SK-N-MC (cell line): ENCODE measurements around the gene CHIC2.

ENCODE experiments used
- DNase-seq: peaks from one replicate; pipeline ENCODE4 v3.0.0-alpha.2; 2011; ENCODE audit warnings: low read depth, low spot score
- H3K27ac ChIP-seq: fragments of 200-600 bp; sonication (generic); 2 replicates; pipeline ENCODE4 v1.5.1; 2016; ENCODE audit warnings: mixed run types
- H3K36me3 ChIP-seq: fragments of 200-600 bp; sonication (generic); 2 replicates; pipeline ENCODE4 v1.6.1; 2017; ENCODE audit warnings: antibody characterized with exemption, low read length, mixed read lengths; ENCODE audit not compliant: insufficient read depth
- H3K4me3 ChIP-seq: fragments of 200-600 bp; sonication (generic); 2 replicates; pipeline ENCODE4 v1.5.1; 2016
- H3K9ac ChIP-seq: fragments of 200-600 bp; sonication (generic); 2 replicates; pipeline ENCODE4 v1.8.0; 2017; ENCODE audit warnings: mixed run types, mixed read lengths; ENCODE audit not compliant: insufficient read length
- H3K9me3 ChIP-seq: fragments of 200-600 bp; sonication (generic); 2 replicates; pipeline ENCODE4 v1.6.1; 2017; ENCODE audit warnings: low read depth, mild to moderate bottlenecking, antibody characterized with exemption, low read length, moderate library complexity, mixed read lengths
- EZH2 ChIP-seq: fragments of 200-600 bp; sonication (generic); IDR thresholded peaks from one replicate; pipeline ENCODE4 v1.6.1; 2017; ENCODE audit warnings: antibody characterized with exemption
- FOXP2 ChIP-seq: optimal IDR thresholded peaks from 2 replicates; pipeline ENCODE3; 2011; ENCODE audit warnings: mild to moderate bottlenecking, moderate library complexity; ENCODE audit not compliant: insufficient read depth; ENCODE audit errors: extremely low read length, control extremely low read depth
- POLR2AphosphoS5 ChIP-seq: IDR thresholded peaks from 2 replicates; pipeline ENCODE4 v1.6.1; 2012; ENCODE audit warnings: mild to moderate bottlenecking, low read depth, low read length, borderline replicate concordance

The CHIC2 gene

GRCh38 chr4:53990641-53991040, 73.8 kb downstream of the CHIC2 start:
- no peaks in the 10 kb centered on the region for H3K9me3 ChIP-seq

GRCh38 chr4:53987761-53988171, 76.6 kb downstream of the CHIC2 start:
- TF ChIP-seq FOXP2 (no peak), POLR2AphosphoS5 (no peak), EZH2 (no peak)
- no peak overlapping the region for H3K9ac ChIP-seq
- H3K36me3 ChIP-seq, result no peaks in the 10 kb centered on the region
- no peak overlapping the region for H3K4me3 ChIP-seq
- DNase-seq, result no peak
- H3K27ac ChIP-seq, result no peak overlapping the region
- no peaks in the 10 kb centered on the region for H3K9me3 ChIP-seq

More at GRCh38 chr4:53990641-53991040, 73.8 kb downstream of the CHIC2 start:
- H3K36me3 ChIP-seq, result no peaks in the 10 kb centered on the region
- TF ChIP-seq EZH2 (no peak), FOXP2 (no peak), POLR2AphosphoS5 (no peak)
- DNase-seq, result no peak
- H3K9ac ChIP-seq, result no peak overlapping the region
- no peak overlapping the region for H3K4me3 ChIP-seq
- H3K27ac ChIP-seq, result no peak overlapping the region

GRCh38 chr4:53986062-53986461, 78.3 kb downstream of the CHIC2 start:
- no peaks in the 10 kb centered on the region for H3K36me3 ChIP-seq
- DNase-seq, result no peak
- no peak overlapping the region for H3K4me3 ChIP-seq
- H3K9me3 ChIP-seq, result no peaks in the 10 kb centered on the region
- no peak overlapping the region for H3K9ac ChIP-seq
- no peak for TF ChIP-seq EZH2
- no peak for TF ChIP-seq FOXP2
- no peak for TF ChIP-seq POLR2AphosphoS5
- no peak overlapping the region for H3K27ac ChIP-seq

GRCh38 chr4:53981567-53981966, 82.8 kb downstream of the CHIC2 start:
- no peaks in the 10 kb centered on the region for H3K9me3 ChIP-seq
- no peak for TF ChIP-seq POLR2AphosphoS5
- no peak for TF ChIP-seq FOXP2
- no peak for TF ChIP-seq EZH2
- H3K36me3 ChIP-seq, result no peaks in the 10 kb centered on the region
- H3K27ac ChIP-seq, result no peak overlapping the region
- no peak overlapping the region for H3K4me3 ChIP-seq
- no peak for DNase-seq
- no peak overlapping the region for H3K9ac ChIP-seq

- H3K27ac ChIP-seq, result no peak overlapping the region
- DNase-seq, result no peak
- no peak overlapping the region for H3K9ac ChIP-seq
- no peaks in the 10 kb centered on the region for H3K36me3 ChIP-seq
- H3K4me3 ChIP-seq, result no peak overlapping the region
- TF ChIP-seq POLR2AphosphoS5, result no peak
- no peak for TF ChIP-seq EZH2
- no peak for TF ChIP-seq FOXP2
- no peaks in the 10 kb centered on the region for H3K9me3 ChIP-seq
Measured at GRCh38 chr4:53981066-53981465, 83.3 kb downstream of the CHIC2 start.

- H3K36me3 ChIP-seq, result no peaks in the 10 kb centered on the region
- TF ChIP-seq EZH2, result no peak
- no peak overlapping the region for H3K4me3 ChIP-seq
- H3K9me3 ChIP-seq, result no peaks in the 10 kb centered on the region
- no peak for DNase-seq
- H3K27ac ChIP-seq, result no peak overlapping the region
- H3K9ac ChIP-seq, result no peak overlapping the region
Measured at GRCh38 chr4:53974561-53974960, 89.8 kb downstream of the CHIC2 start.

GRCh38 chr4:53967986-53968385, 96.4 kb downstream of the CHIC2 start:
- Histone ChIP-seq H3K27ac (no peak overlapping the region), H3K36me3 (no peaks in the 10 kb centered on the region), H3K9ac (no peak overlapping the region), H3K9me3 (no peaks in the 10 kb centered on the region), H3K4me3 (no peak overlapping the region)
- DNase-seq, result no peak
- TF ChIP-seq POLR2AphosphoS5 (no peak), EZH2 (no peak), FOXP2 (no peak)

GRCh38 chr4:53963781-53964180, 100.6 kb downstream of the CHIC2 start:
- TF ChIP-seq EZH2, result no peak
- no peak for TF ChIP-seq FOXP2
- no peak for TF ChIP-seq POLR2AphosphoS5
- H3K9me3 ChIP-seq, result no peaks in the 10 kb centered on the region
- H3K36me3 ChIP-seq, result no peaks in the 10 kb centered on the region
- DNase-seq, result no peak
- no peak overlapping the region for H3K27ac ChIP-seq
- H3K4me3 ChIP-seq, result no peak overlapping the region
- no peak overlapping the region for H3K9ac ChIP-seq

GRCh38 chr4:53963336-53963735, 101.1 kb downstream of the CHIC2 start:
- no peak overlapping the region for H3K4me3 ChIP-seq
- DNase-seq, result no peak
- TF ChIP-seq POLR2AphosphoS5 (no peak), EZH2 (no peak), FOXP2 (no peak)
- H3K36me3 ChIP-seq, result no peaks in the 10 kb centered on the region
- no peak overlapping the region for H3K9ac ChIP-seq
- no peak overlapping the region for H3K27ac ChIP-seq
- H3K9me3 ChIP-seq, result no peaks in the 10 kb centered on the region
